Stimulated activated naive CD8-positive, alpha-beta T cell treated with anti-CD3 and anti-CD28 coated beads, Interleukin-15, amount 100 ng/mL, for 72 hours (primary cell): ENCODE measurements around the gene CCDC188.

Experiments used
- ATAC-seq: fragments of 150-1000 bp; cut with Tn5 transposase; 2 replicates; pipeline ENCODE4 v1.10.0; 2021; ENCODE audit warnings: mild to moderate bottlenecking, moderate library complexity
- DNase-seq, 2 donors: peaks; one replicate each; pipeline ENCODE4 v3.0.0; 2021 to 2022
- H3K27ac Mint-ChIP-seq, 2 donors: one replicate each; pipeline ENCODE4 v1.8.0; 2022; ENCODE audit warnings: mild to moderate bottlenecking in 2 of 2, mixed read lengths in 2 of 2, moderate library complexity in 2 of 2
- H3K27me3 Mint-ChIP-seq: one replicate; pipeline ENCODE4 v1.8.0; 2022; ENCODE audit warnings: mixed read lengths
- H3K4me1 Mint-ChIP-seq: one replicate; pipeline ENCODE4 v1.8.0; 2022; ENCODE audit warnings: mild to moderate bottlenecking, mixed read lengths
- H3K4me3 Mint-ChIP-seq, 2 donors: one replicate each; pipeline ENCODE4 v1.8.0; 2022; ENCODE audit warnings: mild to moderate bottlenecking in 2 of 2, mixed read lengths in 2 of 2, moderate library complexity in 1 of 2
- H3K9me3 Mint-ChIP-seq, 2 donors: one replicate each; pipeline ENCODE4 v1.8.0; 2022; ENCODE audit warnings: mixed read lengths in 2 of 2

CCDC188 gene

GRCh38 chr22:20115691-20116375 lies 35.0 kb downstream of the CCDC188 start, which contains the start of gene RANBP1:
Gene RANBP1 (plus strand): TSS chr22:20116104. CDS start chr22:20116185, 81 bp downstream.
- no peak for DNase-seq
- H3K27me3 Mint-ChIP-seq: no peaks in the 10 kb centered on the region
- peak within 1 kb of the TSS; percentile 92 to 97 for H3K4me3 Mint-ChIP-seq
- ATAC-seq: no peak
- peak within 1 kb of the TSS; percentile 98 to 99 for H3K27ac Mint-ChIP-seq
- H3K4me1 Mint-ChIP-seq: peaks cover 85% of the 10 kb centered on the region
- H3K9me3 Mint-ChIP-seq: no peaks in the 10 kb centered on the region

DNA sequence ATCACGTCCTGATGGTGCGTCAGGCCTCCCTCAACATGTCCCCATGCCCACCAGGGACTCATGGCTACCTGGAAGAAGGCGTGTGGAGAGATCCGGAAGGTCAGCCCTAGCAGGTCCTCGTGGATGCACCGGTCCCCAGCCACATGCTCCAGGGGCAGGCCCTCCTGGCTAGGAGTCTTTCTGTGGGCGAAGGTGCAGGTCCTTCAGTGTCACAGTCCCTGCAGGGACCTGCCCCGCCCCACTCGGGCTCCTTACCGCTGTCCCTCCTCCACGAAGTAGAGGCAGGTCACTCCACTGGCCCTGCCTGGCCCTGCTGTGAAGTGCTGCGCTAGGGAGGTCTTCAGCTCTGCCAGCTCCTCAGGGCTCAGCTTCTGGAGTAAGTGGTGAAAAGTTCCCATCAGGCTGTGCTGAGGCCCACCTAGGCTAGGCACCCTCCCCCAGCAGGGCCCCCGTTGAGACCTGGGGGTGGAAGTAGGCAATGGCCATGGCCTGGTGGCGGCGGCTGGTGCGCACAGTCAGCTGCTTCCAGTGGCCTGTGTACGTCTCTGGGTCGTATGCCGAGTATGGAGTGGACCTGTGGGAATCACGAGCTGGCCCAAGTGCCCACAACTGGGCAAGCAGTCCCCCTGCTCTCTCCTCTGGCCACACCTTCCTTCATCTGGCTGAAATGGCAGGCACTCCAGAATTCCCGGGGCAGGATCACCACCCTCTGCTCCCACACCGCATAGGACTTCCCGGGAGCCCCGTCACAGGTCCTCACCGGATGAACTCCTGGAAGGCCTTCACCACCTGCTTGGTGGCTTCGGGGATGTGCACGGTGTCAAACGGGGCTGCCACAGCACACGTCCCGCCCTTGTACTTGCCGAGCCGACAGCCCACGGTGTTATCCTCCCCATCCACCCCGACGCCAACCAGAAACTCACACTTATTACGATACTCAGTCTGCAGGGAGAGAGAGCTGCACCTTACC lies 36.1 kb downstream of the CCDC188 start:
- Mint-ChIP-seq H3K4me1 (peaks cover 85% of the 10 kb centered on the region), H3K9me3 (no peaks in the 10 kb centered on the region), H3K27me3 (no peaks in the 10 kb centered on the region), H3K4me3 (peak overlapping the region; percentile 92 to 97), H3K27ac (peak overlapping the region; percentile 60 to 93)
- DNase-seq (no peak), ATAC-seq (no peak)

GRCh38 chr22:20113551-20114310 lies 37.1 kb downstream of the CCDC188 start:
- peaks cover 80% of the 10 kb centered on the region for H3K4me1 Mint-ChIP-seq
- H3K4me3 Mint-ChIP-seq: peak overlapping the region in 1 of 2 donors; percentile 63
- ATAC-seq (no peak), DNase-seq (no peak)
- no peaks in the 10 kb centered on the region for H3K27me3 Mint-ChIP-seq
- H3K9me3 Mint-ChIP-seq: no peaks in the 10 kb centered on the region
- peak overlapping the region; percentile 84 for H3K27ac Mint-ChIP-seq

DNA sequence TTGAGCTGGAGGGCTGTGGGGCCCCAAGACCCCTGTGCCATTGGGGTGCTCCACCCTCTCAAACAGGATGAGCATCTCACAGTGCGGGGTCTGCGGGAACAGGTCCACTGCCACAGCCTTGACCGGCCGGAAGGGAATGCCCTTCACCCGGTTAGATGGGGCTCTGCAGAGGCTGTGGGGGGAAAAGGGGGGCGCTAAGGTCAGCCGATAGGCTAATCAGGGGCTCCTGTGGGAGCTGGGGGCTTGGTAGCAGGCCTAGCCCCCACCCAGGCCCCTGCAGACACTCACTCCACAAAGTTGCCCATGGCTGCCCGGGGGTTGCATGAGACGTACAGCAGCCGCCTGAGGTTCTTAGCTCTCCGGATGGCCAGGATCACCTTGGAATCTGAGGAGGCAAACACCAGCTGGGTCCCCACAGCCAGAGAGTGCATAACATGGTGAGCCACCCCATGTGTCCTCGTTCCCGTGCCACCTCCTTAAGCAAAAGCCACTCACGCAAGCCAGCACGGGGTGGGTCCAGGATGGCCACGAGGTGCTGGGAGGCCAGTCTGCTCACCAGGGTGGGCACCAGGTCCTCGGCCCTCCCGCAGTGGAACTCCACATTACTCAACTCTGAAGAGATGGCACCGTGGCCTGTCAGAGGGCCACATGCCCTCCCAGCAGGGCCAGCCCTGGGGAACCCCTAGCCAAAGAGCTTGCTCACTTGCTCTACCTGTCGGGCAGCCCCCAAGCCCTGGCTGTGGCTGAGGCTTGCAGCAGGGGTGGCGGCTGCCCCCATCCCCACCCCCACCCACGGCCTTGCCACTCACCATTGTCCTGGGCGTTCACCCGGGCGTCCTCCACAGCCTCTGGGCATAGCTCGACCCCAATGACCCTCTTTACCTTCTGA lies 38.0 kb downstream of the CCDC188 start:
- Mint-ChIP-seq H3K9me3 (no peaks in the 10 kb centered on the region), H3K27ac (peak overlapping the region; percentile 82 to 94), H3K4me3 (peak overlapping the region in 1 of 2 donors; percentile 83), H3K4me1 (peaks cover 79% of the 10 kb centered on the region), H3K27me3 (no peaks in the 10 kb centered on the region)
- ATAC-seq (no peak), DNase-seq (no peak)

GRCh38 chr22:20111689-20112622 lies 38.9 kb downstream of the CCDC188 start:
- Mint-ChIP-seq H3K27me3 (no peaks in the 10 kb centered on the region), H3K4me3 (peak overlapping the region; percentile 52 to 83), H3K4me1 (peaks cover 84% of the 10 kb centered on the region), H3K9me3 (no peaks in the 10 kb centered on the region), H3K27ac (peak overlapping the region; percentile 92 to 94)
- ATAC-seq (peak; percentile 40), DNase-seq (no peak)

- Mint-ChIP-seq H3K4me1 (peaks cover 78% of the 10 kb centered on the region), H3K4me3 (peak overlapping the region; percentile 52 to 83), H3K27ac (peak overlapping the region in 1 of 2 donors; percentile 94), H3K9me3 (no peaks in the 10 kb centered on the region), H3K27me3 (no peaks in the 10 kb centered on the region)
- DNase-seq (peak; percentile 64 to 75), ATAC-seq (peak; percentile 83)
Measured at GRCh38 chr22:20111045-20111688, 39.7 kb downstream of the CCDC188 start.

DNA sequence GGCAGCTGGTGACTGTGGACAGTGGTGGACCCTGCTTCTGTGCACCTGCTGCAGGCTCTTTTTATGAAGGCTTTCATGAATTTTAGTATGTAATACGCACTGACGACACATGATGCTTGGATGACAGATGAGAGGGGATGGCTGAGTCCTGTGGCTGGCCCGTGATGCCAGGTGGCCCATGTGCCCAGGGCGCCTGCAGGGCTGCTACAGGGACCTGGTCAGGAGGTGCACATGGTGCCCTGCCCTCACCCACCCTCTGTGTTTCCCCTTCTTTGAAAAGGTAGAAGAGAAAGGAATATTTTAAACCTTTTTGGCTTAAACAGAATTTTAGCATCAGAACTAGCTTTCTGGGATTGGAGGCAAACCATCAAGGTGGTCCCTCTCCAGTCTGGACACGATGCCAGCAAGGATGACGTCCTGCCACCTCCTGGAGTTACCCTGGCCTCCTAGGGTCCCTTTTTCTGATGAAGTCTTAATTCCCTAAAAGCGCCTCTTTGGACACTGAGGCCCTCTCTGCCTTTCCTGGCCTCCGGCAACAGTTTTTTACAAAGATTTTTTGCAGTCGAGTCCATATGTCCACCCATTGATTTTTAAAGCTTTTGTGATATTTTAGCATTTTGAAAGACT lies 40.4 kb downstream of the CCDC188 start:
- Mint-ChIP-seq H3K9me3 (no peaks in the 10 kb centered on the region), H3K27me3 (no peaks in the 10 kb centered on the region), H3K27ac (peak overlapping the region; percentile 37 to 96), H3K4me1 (peaks cover 80% of the 10 kb centered on the region), H3K4me3 (no peak overlapping the region)
- ATAC-seq: no peak
- DNase-seq: no peak

DNA sequence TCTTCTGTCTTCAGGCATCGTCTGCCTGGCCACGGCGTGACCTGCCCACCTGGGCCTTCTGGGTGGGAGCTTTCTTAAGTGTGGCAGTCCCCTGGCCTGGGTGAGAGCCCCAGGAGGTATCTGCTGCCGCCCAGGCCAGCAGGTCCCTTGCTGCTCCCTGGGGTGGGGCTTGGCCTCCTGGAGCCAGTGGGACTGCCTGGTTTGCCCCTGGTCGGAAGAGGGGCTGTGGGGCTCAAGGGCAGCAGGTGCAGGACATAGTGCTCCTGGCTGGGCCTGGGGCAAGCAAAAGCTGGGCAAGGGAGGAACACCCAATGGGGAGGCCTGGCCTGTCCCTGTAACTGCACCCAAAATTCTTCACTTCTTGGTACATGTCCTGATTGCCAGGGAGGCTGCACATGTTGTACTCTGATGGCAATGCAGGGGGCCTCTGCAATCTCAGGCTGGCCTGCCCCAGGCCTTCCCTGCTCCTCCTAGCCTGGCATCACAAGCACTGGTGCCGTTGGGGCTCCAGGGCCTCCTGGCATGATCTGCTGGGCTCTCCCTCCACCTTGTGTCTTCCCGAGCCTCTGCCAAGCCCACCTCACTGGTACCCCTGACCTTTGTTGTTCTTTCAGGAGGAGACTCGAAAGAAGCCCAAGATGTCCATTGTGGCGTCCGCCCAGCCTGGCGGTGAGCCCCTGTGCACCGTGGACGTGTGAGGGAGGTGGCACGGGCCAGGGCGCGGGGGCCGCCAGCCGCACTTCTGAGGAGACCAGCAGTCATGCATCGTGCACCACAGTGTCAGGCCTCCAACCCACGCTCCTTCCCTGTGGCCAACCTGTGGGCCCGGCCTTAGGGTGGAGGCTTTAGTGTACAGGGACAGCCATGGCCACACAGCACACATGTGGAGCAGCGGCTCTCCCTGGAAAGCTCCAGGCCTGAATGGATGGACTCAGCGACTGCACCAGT lies 41.2 kb downstream of the CCDC188 start:
- Mint-ChIP-seq H3K9me3 (no peaks in the 10 kb centered on the region), H3K4me3 (no peak overlapping the region)

DNA sequence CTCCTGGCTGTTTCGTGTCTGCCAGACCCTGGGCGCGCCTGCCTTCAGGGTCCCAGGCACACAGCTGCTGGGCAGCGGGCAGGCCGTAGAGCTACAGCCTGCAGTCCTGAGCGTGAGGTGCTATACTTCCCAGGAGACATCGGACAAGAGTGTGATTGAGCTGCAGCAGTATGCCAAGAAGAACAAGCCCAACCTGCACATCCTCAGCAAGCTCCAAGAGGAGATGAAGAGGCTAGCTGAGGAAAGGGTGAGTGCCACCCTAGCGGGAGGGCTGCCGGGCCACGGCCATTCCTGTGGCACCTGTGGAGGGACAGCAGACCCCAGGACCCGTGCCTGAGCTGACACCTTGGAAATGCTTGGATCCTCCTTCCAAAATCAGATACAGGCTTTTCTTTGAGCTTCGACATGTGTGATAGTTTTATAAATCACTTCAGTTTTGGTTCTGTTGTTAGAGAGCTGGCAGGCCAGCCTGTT lies 42.1 kb downstream of the CCDC188 start:
- ATAC-seq (no peak), DNase-seq (no peak)
- H3K27me3 Mint-ChIP-seq: no peaks in the 10 kb centered on the region
- no peak overlapping the region for H3K4me3 Mint-ChIP-seq
- peak overlapping the region in 1 of 2 donors; percentile 96 for H3K27ac Mint-ChIP-seq
- H3K4me1 Mint-ChIP-seq: peaks cover 75% of the 10 kb centered on the region
- H3K9me3 Mint-ChIP-seq: no peaks in the 10 kb centered on the region

More for the DNA sequence above, 41.2 kb downstream of the CCDC188 start:
- Mint-ChIP-seq H3K27me3 (no peaks in the 10 kb centered on the region), H3K4me1 (peaks cover 80% of the 10 kb centered on the region), H3K27ac (peak overlapping the region in 1 of 2 donors; percentile 96)
- no peak for ATAC-seq
- no peak for DNase-seq

DNA sequence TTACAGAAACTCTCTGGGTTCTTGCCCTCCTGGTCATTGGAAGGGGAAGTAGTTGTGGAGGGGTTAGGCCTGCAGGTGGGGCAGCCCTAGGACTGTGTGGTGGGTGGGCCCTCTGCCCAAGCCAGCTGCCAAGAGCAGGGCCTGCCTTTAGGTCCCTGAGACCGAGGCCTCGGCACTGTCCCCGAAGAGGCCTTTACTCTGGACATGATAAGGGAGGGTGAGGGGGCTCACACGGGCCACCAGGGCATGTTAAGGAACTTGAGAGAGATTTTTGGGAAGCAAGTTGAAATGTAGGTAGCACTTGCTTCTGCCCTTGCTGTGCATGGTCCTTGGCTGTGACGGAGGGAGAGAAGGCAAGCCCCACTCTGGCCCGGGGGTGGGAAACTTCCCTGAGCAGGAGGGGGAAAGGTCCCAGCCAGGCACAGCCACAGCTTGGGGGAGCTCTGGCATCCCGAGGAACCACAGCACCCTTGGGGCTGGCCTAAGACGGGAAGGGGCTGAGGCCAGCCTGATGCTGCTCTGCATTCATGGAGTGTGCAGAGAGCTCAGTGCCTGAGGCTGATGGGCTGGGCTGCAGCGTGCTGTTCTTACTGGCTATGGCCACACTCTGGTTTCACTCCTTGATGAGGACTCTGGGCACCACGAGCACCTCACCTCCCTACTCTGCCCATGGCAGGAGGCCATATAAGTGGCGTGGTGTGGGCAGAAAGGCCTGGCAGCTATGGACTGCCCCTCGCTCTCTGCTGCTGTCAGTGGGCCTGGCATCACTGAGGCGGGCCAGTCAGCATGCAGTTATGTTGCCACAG lies 42.7 kb downstream of the CCDC188 start:
- no peak overlapping the region for H3K4me3 Mint-ChIP-seq
- ATAC-seq (no peak), DNase-seq (no peak)
- peaks cover 75% of the 10 kb centered on the region for H3K4me1 Mint-ChIP-seq
- no peaks in the 10 kb centered on the region for H3K27me3 Mint-ChIP-seq
- peak overlapping the region in 1 of 2 donors; percentile 40 for H3K27ac Mint-ChIP-seq
- H3K9me3 Mint-ChIP-seq: no peaks in the 10 kb centered on the region

DNA sequence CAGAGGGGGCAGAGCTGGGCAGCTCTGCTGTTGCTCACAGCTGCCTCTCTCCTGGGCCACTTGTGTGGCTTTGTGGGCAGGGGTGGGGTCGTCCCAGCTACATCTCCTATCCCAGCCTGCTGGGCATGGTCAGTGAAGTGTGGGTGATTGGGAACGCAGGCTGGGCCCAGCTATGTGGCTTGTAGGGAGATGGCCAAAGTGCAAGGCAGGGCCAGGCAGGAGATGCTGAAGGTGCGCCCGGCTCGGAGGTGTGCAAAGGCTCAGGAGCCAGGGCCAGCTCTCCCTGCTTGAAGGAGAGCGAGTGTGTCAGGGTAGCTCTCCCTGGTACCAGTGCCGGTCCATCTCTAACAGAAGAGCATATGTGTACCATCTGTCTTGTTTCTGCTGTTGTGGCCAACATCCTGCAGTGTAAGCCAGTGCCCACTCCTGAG lies 43.4 kb downstream of the CCDC188 start:
- Mint-ChIP-seq H3K4me3 (no peak overlapping the region), H3K27me3 (no peaks in the 10 kb centered on the region), H3K4me1 (peaks cover 75% of the 10 kb centered on the region), H3K9me3 (no peaks in the 10 kb centered on the region), H3K27ac (peak overlapping the region in 1 of 2 donors; percentile 40)
- no peak for ATAC-seq
- no peak for DNase-seq
